ENCODE data around the gene RGS6.

Gene RGS6

GRCh38 chr14:72026536-72026935 is 94.3 kb downstream of the RGS6 start:
- Histone ChIP-seq H3K79me1 (replicated peaks; ENCODE audit: low read length, poor library complexity, severe bottlenecking) (no peaks in the 10 kb centered on the region), H2AK5ac (ENCODE audit: low read length, severe bottlenecking) (no peak overlapping the region), H4K91ac (ENCODE audit: low read length) (no peak overlapping the region), H3K14ac (ENCODE audit: low read length in 2 of 2) (no peak overlapping the region), H3K23ac (ENCODE audit: low read length in 2 of 2) (no peak overlapping the region), H2BK120ac (ENCODE audit: low read depth, low read length) (no peak overlapping the region), H3K27me3 (ENCODE audit: control insufficient read depth in 1 of 2, insufficient read depth in 1 of 2, low read length in 2 of 2) (no peaks in the 10 kb centered on the region), H2AFZ (ENCODE audit: low read depth, low read length) (no peak overlapping the region), H2BK12ac (ENCODE audit: low read length in 2 of 2) (no peak overlapping the region), H3K36me3 (ENCODE audit: control insufficient read depth in 1 of 2, insufficient read depth in 2 of 2, low read depth in 1 of 2, low read length in 2 of 2) (no peaks in the 10 kb centered on the region), H2BK15ac (ENCODE audit: low read depth, poor library complexity, severe bottlenecking) (no peak overlapping the region), H4K8ac (ENCODE audit: low read length) (no peak overlapping the region), H3K4me1 (ENCODE audit: control insufficient read depth, insufficient read depth, low read depth, low read length) (no peaks in the 10 kb centered on the region), H3K4ac (ENCODE audit: low read depth in 1 of 2, low read length in 2 of 2) (no peak overlapping the region), H3K4me3 (ENCODE audit: insufficient read depth in 1 of 2, low read depth in 1 of 2, low read length in 2 of 2) (no peak overlapping the region), H3K18ac (ENCODE audit: low read depth in 1 of 2, low read length in 2 of 2) (no peak overlapping the region), H3K27ac (ENCODE audit: low read length, poor library complexity, severe bottlenecking) (no peak overlapping the region), H3K4me2 (ENCODE audit: low read length, poor library complexity, severe bottlenecking) (no peak overlapping the region), H2BK5ac (ENCODE audit: low read depth, low read length, poor library complexity, severe bottlenecking) (no peak overlapping the region), H3K9ac (ENCODE audit: low read length) (no peak overlapping the region), H3K9me3 (ENCODE audit: control insufficient read depth, low read length) (peaks cover 12% of the 10 kb centered on the region)
- WGBS, result 70% methylated on average over 2 of the region's 2 CpGs
- DNase-seq, result no peak

GRCh38 chr14:72027061-72027460 is 94.8 kb downstream of the RGS6 start:
- Histone ChIP-seq H3K9me3 (ENCODE audit: control insufficient read depth, low read length) (peaks cover 12% of the 10 kb centered on the region), H4K91ac (ENCODE audit: low read length) (no peak overlapping the region), H3K4me1 (ENCODE audit: control insufficient read depth, insufficient read depth, low read depth, low read length) (no peaks in the 10 kb centered on the region), H3K18ac (ENCODE audit: low read depth in 1 of 2, low read length in 2 of 2) (no peak overlapping the region), H2BK12ac (ENCODE audit: low read length in 2 of 2) (no peak overlapping the region), H3K14ac (ENCODE audit: low read length in 2 of 2) (no peak overlapping the region), H3K36me3 (ENCODE audit: control insufficient read depth in 1 of 2, insufficient read depth in 2 of 2, low read depth in 1 of 2, low read length in 2 of 2) (no peaks in the 10 kb centered on the region), H2AFZ (ENCODE audit: low read depth, low read length) (no peak overlapping the region), H2BK5ac (ENCODE audit: low read depth, low read length, poor library complexity, severe bottlenecking) (no peak overlapping the region), H3K23ac (ENCODE audit: low read length in 2 of 2) (no peak overlapping the region), H2AK5ac (ENCODE audit: low read length, severe bottlenecking) (no peak overlapping the region), H3K9ac (ENCODE audit: low read length) (no peak overlapping the region), H4K8ac (ENCODE audit: low read length) (no peak overlapping the region), H3K27me3 (ENCODE audit: control insufficient read depth in 1 of 2, insufficient read depth in 1 of 2, low read length in 2 of 2) (no peaks in the 10 kb centered on the region), H3K27ac (ENCODE audit: low read length, poor library complexity, severe bottlenecking) (no peak overlapping the region), H2BK15ac (ENCODE audit: low read depth, poor library complexity, severe bottlenecking) (no peak overlapping the region), H3K4me2 (ENCODE audit: low read length, poor library complexity, severe bottlenecking) (no peak overlapping the region), H3K4ac (ENCODE audit: low read depth in 1 of 2, low read length in 2 of 2) (no peak overlapping the region), H3K4me3 (ENCODE audit: insufficient read depth in 1 of 2, low read depth in 1 of 2, low read length in 2 of 2) (no peak overlapping the region), H3K79me1 (replicated peaks; ENCODE audit: low read length, poor library complexity, severe bottlenecking) (no peaks in the 10 kb centered on the region), H2BK120ac (ENCODE audit: low read depth, low read length) (no peak overlapping the region)
- no peak for DNase-seq
- whole genome bisulfite sequencing, result 12% methylated on average over 1 of the region's 1 CpG

- DNase-seq, result no peak
- Histone ChIP-seq H2BK15ac (ENCODE audit: low read depth, poor library complexity, severe bottlenecking) (no peak overlapping the region), H2BK5ac (ENCODE audit: low read depth, low read length, poor library complexity, severe bottlenecking) (no peak overlapping the region), H3K4me2 (ENCODE audit: low read length, poor library complexity, severe bottlenecking) (no peak overlapping the region), H2AK5ac (ENCODE audit: low read length, severe bottlenecking) (no peak overlapping the region), H2AFZ (ENCODE audit: low read depth, low read length) (no peak overlapping the region), H3K27ac (ENCODE audit: low read length, poor library complexity, severe bottlenecking) (no peak overlapping the region), H2BK120ac (ENCODE audit: low read depth, low read length) (no peak overlapping the region), H3K18ac (ENCODE audit: low read depth in 1 of 2, low read length in 2 of 2) (no peak overlapping the region), H3K27me3 (ENCODE audit: control insufficient read depth in 1 of 2, insufficient read depth in 1 of 2, low read length in 2 of 2) (no peaks in the 10 kb centered on the region), H3K4me3 (ENCODE audit: insufficient read depth in 1 of 2, low read depth in 1 of 2, low read length in 2 of 2) (no peak overlapping the region), H3K9me3 (ENCODE audit: control insufficient read depth, low read length) (peaks cover 12% of the 10 kb centered on the region), H4K91ac (ENCODE audit: low read length) (no peak overlapping the region), H3K9ac (ENCODE audit: low read length) (no peak overlapping the region), H3K79me1 (replicated peaks; ENCODE audit: low read length, poor library complexity, severe bottlenecking) (no peaks in the 10 kb centered on the region), H3K14ac (ENCODE audit: low read length in 2 of 2) (no peak overlapping the region), H2BK12ac (ENCODE audit: low read length in 2 of 2) (no peak overlapping the region), H3K23ac (ENCODE audit: low read length in 2 of 2) (no peak overlapping the region), H3K4me1 (ENCODE audit: control insufficient read depth, insufficient read depth, low read depth, low read length) (no peaks in the 10 kb centered on the region), H3K36me3 (ENCODE audit: control insufficient read depth in 1 of 2, insufficient read depth in 2 of 2, low read depth in 1 of 2, low read length in 2 of 2) (no peaks in the 10 kb centered on the region), H4K8ac (ENCODE audit: low read length) (no peak overlapping the region), H3K4ac (ENCODE audit: low read depth in 1 of 2, low read length in 2 of 2) (no peak overlapping the region)
- 68% methylated on average over 3 of the region's 4 CpGs for WGBS
Observed at GRCh38 chr14:72033365-72033764, 101.1 kb downstream of the RGS6 start.

- Histone ChIP-seq H3K4me3 (ENCODE audit: insufficient read depth in 1 of 2, low read depth in 1 of 2, low read length in 2 of 2) (no peak overlapping the region), H3K18ac (ENCODE audit: low read depth in 1 of 2, low read length in 2 of 2) (no peak overlapping the region), H3K4ac (ENCODE audit: low read depth in 1 of 2, low read length in 2 of 2) (no peak overlapping the region), H3K4me2 (ENCODE audit: low read length, poor library complexity, severe bottlenecking) (no peak overlapping the region), H2BK15ac (ENCODE audit: low read depth, poor library complexity, severe bottlenecking) (no peak overlapping the region), H2BK120ac (ENCODE audit: low read depth, low read length) (no peak overlapping the region), H3K4me1 (ENCODE audit: control insufficient read depth, insufficient read depth, low read depth, low read length) (no peaks in the 10 kb centered on the region), H3K23ac (ENCODE audit: low read length in 2 of 2) (no peak overlapping the region), H3K9ac (ENCODE audit: low read length) (no peak overlapping the region), H4K8ac (ENCODE audit: low read length) (no peak overlapping the region), H2BK5ac (ENCODE audit: low read depth, low read length, poor library complexity, severe bottlenecking) (no peak overlapping the region), H3K9me3 (ENCODE audit: control insufficient read depth, low read length) (peaks cover 4% of the 10 kb centered on the region), H3K36me3 (ENCODE audit: control insufficient read depth in 1 of 2, insufficient read depth in 2 of 2, low read depth in 1 of 2, low read length in 2 of 2) (no peaks in the 10 kb centered on the region), H4K91ac (ENCODE audit: low read length) (no peak overlapping the region), H3K14ac (ENCODE audit: low read length in 2 of 2) (no peak overlapping the region), H2AK5ac (ENCODE audit: low read length, severe bottlenecking) (no peak overlapping the region), H3K27me3 (ENCODE audit: control insufficient read depth in 1 of 2, insufficient read depth in 1 of 2, low read length in 2 of 2) (no peaks in the 10 kb centered on the region), H3K27ac (ENCODE audit: low read length, poor library complexity, severe bottlenecking) (no peak overlapping the region), H2AFZ (ENCODE audit: low read depth, low read length) (no peak overlapping the region), H3K79me1 (replicated peaks; ENCODE audit: low read length, poor library complexity, severe bottlenecking) (no peaks in the 10 kb centered on the region), H2BK12ac (ENCODE audit: low read length in 2 of 2) (no peak overlapping the region)
- no peak for DNase-seq
Observed at GRCh38 chr14:72040528-72040927, 108.3 kb downstream of the RGS6 start.
